ENCODE results near the gene RPS3A. TPM values are rescaled to one million over a fixed set of nuclear protein-coding genes. Genes with fewer than 3 reads are reported as not detected.

RPS3A gene
- total and polyA plus RNA-seq, 9 of the 15 experiments (the other 6 are each of a cell fraction or from before 2014, with no cell fraction given), result 2,102 to 5,488 (median 3,554) TPM

GRCh38 chr4:151087467-151087866 is 12.0 kb upstream of the RPS3A start:
- Histone ChIP-seq H3K9me3 (replicated peaks; ENCODE audit: control insufficient read depth, insufficient read depth, low read depth, low read length) (no peaks in the 10 kb centered on the region), H4K20me1 (replicated peaks; ENCODE audit: control insufficient read depth, insufficient read depth, low read length) (no peaks in the 10 kb centered on the region), H3K27me3 (ENCODE audit: control insufficient read depth in 2 of 2, insufficient read depth in 2 of 2, low read length in 2 of 2) (no peaks in the 10 kb centered on the region), H3K4me1 (replicated peaks in 1 of 2; ENCODE audit: control insufficient read depth in 2 of 2, insufficient read depth in 2 of 2, low read length in 2 of 2) (peaks cover 0 to 4% of the 10 kb centered on the region in 2 experiments; a peak in 1 of 5 replicates), H3K9ac (ENCODE audit: insufficient read depth in 1 of 2, low read depth in 2 of 2, low read length in 2 of 2) (no peak overlapping the region), H3K9me1 (ENCODE audit: control insufficient read depth, insufficient read depth, low read length) (no peaks in the 10 kb centered on the region), H3K36me3 (ENCODE audit: control insufficient read depth, insufficient read depth, low read length) (no peaks in the 10 kb centered on the region), H3K79me2 (ENCODE audit: control insufficient read depth, insufficient read depth, low read length) (no peaks in the 10 kb centered on the region), H2AFZ (ENCODE audit: low read depth, low read length) (no peak overlapping the region), H3K4me3 (no peak overlapping the region), H3K4me2 (ENCODE audit: insufficient read depth, low read length) (no peak overlapping the region), H3K27ac (ENCODE audit: extremely low read depth, low read depth, low read length) (no peak overlapping the region)
- WGBS (ENCODE audit: insufficient coverage, low coverage, missing lambda C conversion rate), result 55% methylated on average over 8 of the region's 8 CpGs
- POLR2A ChIA-PET, result no interaction called here
- intact Hi-C loops (cut with micrococcal nuclease), result no loop called here
- FAIRE-seq (no peak), DNase-seq (ENCODE audit: extremely low read depth in 1 of 4, low spot score in 3 of 4) (no peak), ATAC-seq (no peak)
- in situ Hi-C loops (cut with MboI), result no loop called here
- CTCF ChIA-PET (ENCODE audit: low intra/inter-chr PET ratio), result no interaction called here
- TF ChIP-seq ZNF507 (tag; conservative IDR thresholded peaks at IDR 0.05) (no peak), SETDB1 (IDR thresholded peaks at IDR 0.05; ENCODE audit: low read length) (no peak), RUNX1 (IDR thresholded peaks at IDR 0.05; ENCODE audit: low read depth) (no peak), FOXP1 (CRISPR knock-in tag; IDR thresholded peaks at IDR 0.05) (no peak), CBX1 (IDR thresholded peaks at IDR 0.05; ENCODE audit: low read depth) (no peak), ZSCAN32 (CRISPR knock-in tag; IDR thresholded peaks at IDR 0.05) (no peak), HMGXB4 (CRISPR knock-in tag; IDR thresholded peaks at IDR 0.05) (no peak), ZNF232 (CRISPR knock-in tag; IDR thresholded peaks at IDR 0.05) (no peak), ARNT (IDR thresholded peaks at IDR 0.05) (no peak), NELFE (IDR thresholded peaks at IDR 0.05; ENCODE audit: insufficient read depth, insufficient read length) (no peak), ZNF316 (IDR thresholded peaks at IDR 0.05) (no peak), POLR3A (IDR thresholded peaks at IDR 0.05; ENCODE audit: borderline replicate concordance, extremely low read depth, insufficient read depth, insufficient read length) (no peak), ZBTB33 (CRISPR knock-in tag; IDR thresholded peaks at IDR 0.05) (no peak)
- no TSS peak for BruUV-seq (replicated peaks)
